Measurements from ENCODE around the gene GALNT1.
A peak's percentile ranks its signal among the peaks of the same experiment; 100 is the strongest.

GALNT1 gene

DNA sequence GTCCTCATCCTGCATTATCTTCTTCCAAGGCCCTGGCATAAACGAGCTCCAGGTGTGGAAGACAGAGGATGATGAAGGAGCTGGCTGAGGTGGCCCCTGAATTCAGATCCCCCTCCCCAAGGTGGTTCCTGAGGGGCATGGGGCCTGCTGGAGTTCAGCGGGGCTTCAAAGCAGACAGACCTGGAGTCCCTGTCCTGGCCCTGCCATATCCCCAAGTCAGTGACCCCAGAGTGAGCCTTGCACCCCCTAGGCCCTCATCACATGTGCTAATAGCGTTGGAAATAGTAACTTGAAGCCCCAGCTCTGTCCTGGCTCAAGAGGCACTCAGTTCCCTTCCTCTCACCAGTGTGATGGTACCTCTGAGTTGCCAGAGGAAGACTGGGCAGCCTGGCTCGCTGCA, 172.9 kb downstream of the GALNT1 start:
- TF ChIP-seq CTCF (conservative IDR thresholded peaks at IDR 0.05; ENCODE audit: low read depth, low read length) = no peak
- DNase-seq (ENCODE audit: low read depth) = no peak
- H3K4me3 ChIP-seq (ENCODE audit: low read length) = no peak overlapping the region

DNA sequence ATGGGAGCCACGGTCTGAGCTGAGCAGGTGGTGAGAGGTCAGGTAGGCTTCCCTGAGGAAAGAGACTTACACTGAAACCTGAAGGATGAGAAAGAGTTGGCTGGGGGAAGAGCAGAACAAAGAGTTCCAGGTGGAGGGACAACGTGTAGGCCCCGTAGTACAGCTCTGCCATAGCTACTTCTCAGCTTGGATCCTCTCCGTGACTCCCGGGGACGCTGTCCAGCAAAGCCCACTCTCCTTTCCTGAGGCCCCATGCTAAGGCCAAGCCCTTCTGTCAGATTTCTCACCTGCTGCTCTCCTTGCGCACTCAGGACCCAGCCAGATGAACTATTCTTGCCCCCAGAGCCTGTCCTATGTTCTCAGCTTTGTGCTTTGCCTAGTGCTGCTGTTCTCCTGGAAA, 173.8 kb downstream of the GALNT1 start:
- H3K4me3 ChIP-seq (ENCODE audit: low read length) = no peak overlapping the region
- TF ChIP-seq CTCF (conservative IDR thresholded peaks at IDR 0.05; ENCODE audit: low read depth, low read length) = no peak

GRCh38 chr18:35756506-35757117, 175.1 kb downstream of the GALNT1 start:
- TF ChIP-seq CTCF (conservative IDR thresholded peaks at IDR 0.05; ENCODE audit: low read depth, low read length) = peak; percentile 66
- H3K4me3 ChIP-seq (ENCODE audit: low read length) = no peak overlapping the region
- DNase-seq (ENCODE audit: low read depth) = no peak

More for the DNA sequence above, 173.8 kb downstream of the GALNT1 start:
- no peak for DNase-seq (ENCODE audit: low read depth)
